Activated CD8-positive, alpha-beta memory T cell treated with anti-CD3 and anti-CD28 coated beads, Interleukin-2, amount 50 U/mL, for 1 hour (primary cell): Measurements from ENCODE around the gene GPR161.

Experiments
- DNase-seq: peaks from one replicate; pipeline ENCODE4 v3.0.0-alpha.2; 2020; ENCODE audit errors: extremely low read depth

Gene GPR161

GRCh38 chr1:168032029-168032428 is 104.7 kb downstream of the GPR161 start:
- DNase-seq, result no peak

DNA sequence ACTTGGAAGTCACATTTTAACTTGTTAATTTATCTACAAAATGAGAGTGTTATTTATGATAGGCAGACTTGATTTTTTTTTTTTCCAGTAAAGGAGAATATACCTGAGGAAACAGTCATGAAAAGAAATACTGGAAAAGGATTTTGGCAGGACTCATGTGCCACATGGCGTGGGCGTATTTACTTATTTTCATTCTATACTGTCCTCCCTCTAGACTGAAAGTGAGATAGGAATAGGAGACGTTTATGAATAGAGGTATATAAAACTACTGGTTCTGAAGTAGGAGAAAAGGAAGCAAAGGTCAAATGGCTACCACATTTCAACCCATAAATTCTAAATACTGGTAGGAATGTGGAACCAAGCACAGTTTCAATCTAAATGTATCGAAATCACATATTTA is 105.1 kb downstream of the GPR161 start:
- DNase-seq, result no peak

GRCh38 chr1:168031198-168031597 is 105.5 kb downstream of the GPR161 start:
- DNase-seq, result no peak
